Measurements from ENCODE around the gene ADA. TPM values are rescaled to one million over a fixed set of nuclear protein-coding genes. Genes with fewer than 3 reads are reported as not detected.
A peak's percentile ranks its signal among the peaks of the same experiment; 100 is the strongest.

ADA gene
- total and polyA plus RNA-seq, 9 of the 15 experiments (the other 6 are each of a cell fraction or from before 2014, with no cell fraction given) = 2.4 to 26.1 (median 5.3) TPM

- H2AFZ ChIP-seq (ENCODE audit: low read depth, low read length) = no peak overlapping the region
- H3K79me2 ChIP-seq (ENCODE audit: control insufficient read depth, insufficient read depth, low read length) = no peaks in the 10 kb centered on the region
- H3K9me1 ChIP-seq (ENCODE audit: control insufficient read depth, insufficient read depth, low read length) = no peaks in the 10 kb centered on the region
- no peak overlapping the region for H3K4me3 ChIP-seq
- H3K4me2 ChIP-seq (ENCODE audit: insufficient read depth, low read length) = no peak overlapping the region
- TF ChIP-seq ARHGAP35 (IDR thresholded peaks at IDR 0.05; ENCODE audit: partially characterized antibody) = no peak
- TF ChIP-seq ZC3H8 (IDR thresholded peaks at IDR 0.05) = no peak
- TF ChIP-seq CBX3 (IDR thresholded peaks at IDR 0.05; ENCODE audit: borderline replicate concordance in 1 of 2, low read length in 2 of 2) = 0 out of 3 replicates have a peak, but pooled peaks of 1 of the 2 experiments have one; percentile 23
- peak; percentile 49; the same call in 1 of the 2 replicates for TF ChIP-seq ADNP (tag; IDR thresholded peaks at IDR 0.05)
- no peak for TF ChIP-seq ATF7 (IDR thresholded peaks at IDR 0.05)
- no peak for TF ChIP-seq TRIM28 (IDR thresholded peaks at IDR 0.05)
- TF ChIP-seq ZNF316 (IDR thresholded peaks at IDR 0.05) = 0 out of 2 replicates have a peak, but pooled peaks have one; percentile 13
- TF ChIP-seq SMARCA5 (IDR thresholded peaks at IDR 0.05) = peak; percentile 66; the same call in 1 of the 2 replicates
- TF ChIP-seq RBM25 (IDR thresholded peaks at IDR 0.05; ENCODE audit: low read depth, low read length, severe bottlenecking) = peak; percentile 45
- no peak for TF ChIP-seq ZNF311 (CRISPR knock-in tag; IDR thresholded peaks at IDR 0.05)
- peak; percentile 80 for TF ChIP-seq BCOR (IDR thresholded peaks at IDR 0.05)
- peak; percentile 96 for TF ChIP-seq ZNF12 (CRISPR knock-in tag; IDR thresholded peaks at IDR 0.05)
- peak; percentile 1 for TF ChIP-seq CHD4 (IDR thresholded peaks at IDR 0.05; ENCODE audit: insufficient read depth, insufficient replicate concordance, low read depth, low read length, poor library complexity, severe bottlenecking)
- peak in 1 of 2 experiments; percentile 46; a peak in 1 of 4 replicates for TF ChIP-seq KDM1A (IDR thresholded peaks at IDR 0.05)
- TF ChIP-seq SRSF1 (IDR thresholded peaks at IDR 0.05; ENCODE audit: low read depth, low read length) = no peak
- intact Hi-C loops (cut with micrococcal nuclease) (no loop called here), in situ Hi-C loops (cut with MboI) (no loop called here)
- FAIRE-seq (no peak), DNase-seq (ENCODE audit: extremely low read depth in 1 of 4, low spot score in 3 of 4) (no peak), ATAC-seq (no peak)
- H3K9ac ChIP-seq (ENCODE audit: insufficient read depth in 1 of 2, low read depth in 2 of 2, low read length in 2 of 2) = no peak overlapping the region
- H3K36me3 ChIP-seq (ENCODE audit: control insufficient read depth, insufficient read depth, low read length) = no peaks in the 10 kb centered on the region
- POLR2A ChIA-PET = no interaction called here
- H3K27ac ChIP-seq (ENCODE audit: extremely low read depth, low read depth, low read length) = no peak overlapping the region
- no TSS peak for BruUV-seq (replicated peaks)
- H3K27me3 ChIP-seq (ENCODE audit: control insufficient read depth in 2 of 2, insufficient read depth in 2 of 2, low read length in 2 of 2) = peaks cover 10 to 18% of the 10 kb centered on the region in 2 experiments; a peak in 3 of 5 replicates
- H3K4me1 ChIP-seq (replicated peaks in 1 of 2; ENCODE audit: control insufficient read depth in 2 of 2, insufficient read depth in 2 of 2, low read length in 2 of 2) = no peaks in the 10 kb centered on the region
- H4K20me1 ChIP-seq (replicated peaks; ENCODE audit: control insufficient read depth, insufficient read depth, low read length) = no peaks in the 10 kb centered on the region
- WGBS (ENCODE audit: insufficient coverage, low coverage, missing lambda C conversion rate) = 4% methylated on average over 7 of the region's 7 CpGs
- H3K9me3 ChIP-seq (replicated peaks; ENCODE audit: control insufficient read depth, insufficient read depth, low read depth, low read length) = peaks cover 4% of the 10 kb centered on the region
- CTCF ChIA-PET (ENCODE audit: low intra/inter-chr PET ratio) = interaction anchor here (0.6 kb wide), 1 partner anchor 403 kb away, joined by 3 read pairs; no protein-coding TSS in a partner anchor
These were observed 40.2 kb upstream of the ADA start for GRCh38 chr20:44691424-44692423.
